Activated T-cell treated with anti-CD3 and anti-CD28 coated beads, Interleukin-2, amount 50 U/mL, for 72 hours (primary cell): ENCODE results near the gene MARK4. TPM values are rescaled to one million over a fixed set of nuclear protein-coding genes. Genes with fewer than 3 reads are reported as not detected.

Experiments
- ATAC-seq, 2 donors: fragments of 150-1000 bp; cut with Tn5 transposase; replicated peaks in 1 of 2; 2 replicates each; pipeline ENCODE4 v1.10.0; 2021; ENCODE audit warnings: moderate library complexity in 2 of 2, mild to moderate bottlenecking in 1 of 2
- DNase-seq, 2 donors: peaks; one replicate each; pipeline ENCODE4 v3.0.0; 2021 to 2022; ENCODE audit warnings: mixed read lengths in 1 of 2
- H3K27ac Mint-ChIP-seq: one replicate; pipeline ENCODE4 v1.8.0; 2022; ENCODE audit warnings: mild to moderate bottlenecking, moderate library complexity, mixed read lengths
- H3K27me3 Mint-ChIP-seq: one replicate; pipeline ENCODE4 v1.8.0; 2022; ENCODE audit warnings: low read depth, mixed read lengths
- H3K36me3 Mint-ChIP-seq, 2 donors: one replicate each; pipeline ENCODE4 v1.8.0; 2022; ENCODE audit warnings: mixed read lengths in 2 of 2, mild to moderate bottlenecking in 1 of 2; ENCODE audit not compliant: insufficient read depth in 2 of 2
- H3K4me1 Mint-ChIP-seq: one replicate; pipeline ENCODE4 v1.8.0; 2022; ENCODE audit warnings: low read depth, mixed read lengths
- H3K4me3 Mint-ChIP-seq, 2 donors: one replicate each; pipeline ENCODE4 v1.8.0; 2022; ENCODE audit warnings: mild to moderate bottlenecking in 2 of 2, mixed read lengths in 2 of 2, moderate library complexity in 2 of 2
- H3K9me3 Mint-ChIP-seq, 2 donors: one replicate each; pipeline ENCODE4 v1.8.0; 2022; ENCODE audit warnings: mixed read lengths in 2 of 2
- total RNA-seq, 2 donors: library from RNA; stranded (reverse); gene quantifications; one replicate each; pipeline ENCODE4 v1.2.3, GENCODE V29; 2022

The MARK4 gene
- total RNA-seq, 2 donors from 2014 or later, result 25.3 to 37.9 TPM

GRCh38 chr19:45293682-45294081 is 42.6 kb downstream of the MARK4 start:
- peaks cover 11% of the 10 kb centered on the region for H3K4me1 Mint-ChIP-seq
- H3K9me3 Mint-ChIP-seq, result no peaks in the 10 kb centered on the region
- DNase-seq (peak; percentile 25 to 30), ATAC-seq (peak; percentile 72 to 76)
- H3K27ac Mint-ChIP-seq, result no peak overlapping the region
- H3K36me3 Mint-ChIP-seq, result peaks cover 2 to 5% of the 10 kb centered on the region in 2 donors
- no peak overlapping the region for H3K4me3 Mint-ChIP-seq
- H3K27me3 Mint-ChIP-seq, result no peaks in the 10 kb centered on the region

GRCh38 chr19:45294291-45295029 is 43.4 kb downstream of the MARK4 start:
- DNase-seq, result no peak
- Mint-ChIP-seq H3K4me1 (peaks cover 11% of the 10 kb centered on the region), H3K4me3 (peak overlapping the region in 1 of 2 donors; percentile 15), H3K9me3 (no peaks in the 10 kb centered on the region), H3K27ac (no peak overlapping the region), H3K36me3 (peaks cover 0 to 5% of the 10 kb centered on the region in 2 donors), H3K27me3 (no peaks in the 10 kb centered on the region)
- ATAC-seq, result no peak

DNA sequence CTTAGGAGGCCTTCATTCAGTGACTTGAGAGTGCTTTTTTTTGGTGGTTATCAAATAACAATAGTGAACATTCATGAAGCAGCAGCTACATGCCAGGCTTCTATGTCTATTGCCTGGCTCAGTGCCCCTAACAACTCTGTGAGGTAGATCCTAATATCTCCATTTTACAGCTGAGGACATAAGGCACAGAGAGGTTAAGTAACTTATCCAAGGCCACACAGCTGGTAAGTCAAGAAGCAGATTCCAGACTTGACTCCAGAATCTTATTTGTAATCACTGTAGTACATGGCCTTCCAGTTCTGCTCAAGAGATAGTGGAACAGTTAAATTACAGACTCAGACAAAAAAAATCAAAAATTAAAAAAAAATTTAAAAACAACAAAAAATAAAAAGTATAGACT is 44.8 kb downstream of the MARK4 start:
- DNase-seq (no peak), ATAC-seq (no peak)
- H3K36me3 Mint-ChIP-seq, result peaks cover 0 to 4% of the 10 kb centered on the region in 2 donors
- H3K4me1 Mint-ChIP-seq, result peaks cover 11% of the 10 kb centered on the region
- H3K9me3 Mint-ChIP-seq, result no peaks in the 10 kb centered on the region
- H3K4me3 Mint-ChIP-seq, result no peak overlapping the region
- H3K27ac Mint-ChIP-seq, result no peak overlapping the region
- H3K27me3 Mint-ChIP-seq, result no peaks in the 10 kb centered on the region

- Mint-ChIP-seq H3K27me3 (no peaks in the 10 kb centered on the region), H3K36me3 (peaks cover 0 to 3% of the 10 kb centered on the region in 2 donors), H3K4me1 (peaks cover 11% of the 10 kb centered on the region), H3K27ac (no peak overlapping the region), H3K4me3 (no peak overlapping the region), H3K9me3 (no peaks in the 10 kb centered on the region)
- ATAC-seq (no peak), DNase-seq (no peak)
These were observed 45.3 kb downstream of the MARK4 start for GRCh38 chr19:45296355-45296754.

DNA sequence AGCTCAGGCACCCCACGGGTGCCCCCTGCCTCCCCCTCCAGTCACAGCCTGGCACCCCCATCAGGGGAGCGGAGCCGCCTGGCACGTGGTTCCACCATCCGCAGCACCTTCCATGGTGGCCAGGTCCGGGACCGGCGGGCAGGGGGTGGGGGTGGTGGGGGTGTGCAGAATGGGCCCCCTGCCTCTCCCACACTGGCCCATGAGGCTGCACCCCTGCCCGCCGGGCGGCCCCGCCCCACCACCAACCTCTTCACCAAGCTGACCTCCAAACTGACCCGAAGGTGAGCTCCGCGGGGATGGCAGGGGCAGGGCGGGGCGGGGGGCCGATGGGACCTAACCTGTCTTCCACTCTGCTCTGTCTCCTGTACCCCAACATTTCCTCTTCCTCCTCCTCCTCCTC is 46.6 kb downstream of the MARK4 start:
- H3K4me3 Mint-ChIP-seq, result no peak overlapping the region
- H3K9me3 Mint-ChIP-seq, result no peaks in the 10 kb centered on the region

DNA sequence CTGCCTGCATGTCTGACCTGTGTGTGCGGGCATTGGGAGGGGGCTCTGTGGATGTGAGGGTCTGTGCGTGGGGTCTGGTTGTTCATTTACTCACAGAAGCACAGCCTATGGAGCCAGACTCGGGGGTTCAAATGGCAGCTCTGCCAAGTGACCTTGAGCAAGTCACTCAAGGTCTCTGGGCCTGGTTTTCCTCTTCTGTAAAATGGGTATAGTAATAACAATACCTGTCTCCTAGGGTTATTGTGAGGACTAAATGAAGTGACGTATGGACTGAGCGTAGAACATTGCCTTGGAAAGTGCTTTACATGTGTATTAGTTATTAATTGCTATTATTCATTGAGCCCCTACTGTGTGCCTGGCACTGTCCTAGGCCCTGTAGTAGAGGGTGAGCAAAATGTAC is 47.2 kb downstream of the MARK4 start:
- no peaks in the 10 kb centered on the region for H3K36me3 Mint-ChIP-seq
- H3K4me3 Mint-ChIP-seq, result no peak overlapping the region
- H3K9me3 Mint-ChIP-seq, result no peaks in the 10 kb centered on the region
- peaks cover 11% of the 10 kb centered on the region for H3K4me1 Mint-ChIP-seq
- no peak for DNase-seq
- H3K27ac Mint-ChIP-seq, result no peak overlapping the region
- ATAC-seq, result no peak
- no peaks in the 10 kb centered on the region for H3K27me3 Mint-ChIP-seq

More for the DNA sequence above, 46.6 kb downstream of the MARK4 start:
- no peaks in the 10 kb centered on the region for H3K27me3 Mint-ChIP-seq
- H3K27ac Mint-ChIP-seq, result no peak overlapping the region
- no peak for ATAC-seq
- no peaks in the 10 kb centered on the region for H3K36me3 Mint-ChIP-seq
- DNase-seq, result no peak
- H3K4me1 Mint-ChIP-seq, result peaks cover 11% of the 10 kb centered on the region

DNA sequence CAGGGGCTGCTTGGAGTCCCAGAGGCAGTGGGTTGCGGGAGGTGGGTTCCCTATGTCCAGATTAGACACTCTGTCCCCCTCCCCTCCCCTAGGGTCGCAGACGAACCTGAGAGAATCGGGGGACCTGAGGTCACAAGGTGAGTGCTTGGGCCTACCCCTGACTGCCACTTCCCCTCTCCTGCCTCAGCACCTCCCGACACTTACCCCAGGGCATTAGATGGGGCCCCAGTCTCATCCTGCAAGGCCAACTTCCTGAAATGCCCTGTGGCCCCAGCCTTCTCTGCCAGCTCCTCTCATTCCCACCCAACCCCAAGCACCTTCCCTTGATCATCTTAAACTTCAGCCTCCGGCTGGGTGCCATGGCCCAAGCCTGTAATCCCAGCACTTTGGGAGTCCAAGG is 48.6 kb downstream of the MARK4 start:
- no peaks in the 10 kb centered on the region for H3K36me3 Mint-ChIP-seq
- no peaks in the 10 kb centered on the region for H3K27me3 Mint-ChIP-seq
- peaks cover 0 to 1% of the 10 kb centered on the region in 2 donors for H3K9me3 Mint-ChIP-seq
- ATAC-seq (no peak), DNase-seq (no peak)
- H3K4me3 Mint-ChIP-seq, result no peak overlapping the region
- no peaks in the 10 kb centered on the region for H3K4me1 Mint-ChIP-seq
- H3K27ac Mint-ChIP-seq, result no peak overlapping the region

DNA sequence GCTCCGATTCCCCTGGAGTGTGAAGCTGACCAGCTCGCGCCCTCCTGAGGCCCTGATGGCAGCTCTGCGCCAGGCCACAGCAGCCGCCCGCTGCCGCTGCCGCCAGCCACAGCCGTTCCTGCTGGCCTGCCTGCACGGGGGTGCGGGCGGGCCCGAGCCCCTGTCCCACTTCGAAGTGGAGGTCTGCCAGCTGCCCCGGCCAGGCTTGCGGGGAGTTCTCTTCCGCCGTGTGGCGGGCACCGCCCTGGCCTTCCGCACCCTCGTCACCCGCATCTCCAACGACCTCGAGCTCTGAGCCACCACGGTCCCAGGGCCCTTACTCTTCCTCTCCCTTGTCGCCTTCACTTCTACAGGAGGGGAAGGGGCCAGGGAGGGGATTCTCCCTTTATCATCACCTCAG is 51.3 kb downstream of the MARK4 start:
- ATAC-seq (no peak), DNase-seq (no peak)
- H3K4me3 Mint-ChIP-seq, result no peak overlapping the region
- H3K9me3 Mint-ChIP-seq, result peaks cover 0 to 1% of the 10 kb centered on the region in 2 donors
- H3K36me3 Mint-ChIP-seq, result no peaks in the 10 kb centered on the region
- no peaks in the 10 kb centered on the region for H3K27me3 Mint-ChIP-seq
- H3K27ac Mint-ChIP-seq, result no peak overlapping the region
- H3K4me1 Mint-ChIP-seq, result no peaks in the 10 kb centered on the region

DNA sequence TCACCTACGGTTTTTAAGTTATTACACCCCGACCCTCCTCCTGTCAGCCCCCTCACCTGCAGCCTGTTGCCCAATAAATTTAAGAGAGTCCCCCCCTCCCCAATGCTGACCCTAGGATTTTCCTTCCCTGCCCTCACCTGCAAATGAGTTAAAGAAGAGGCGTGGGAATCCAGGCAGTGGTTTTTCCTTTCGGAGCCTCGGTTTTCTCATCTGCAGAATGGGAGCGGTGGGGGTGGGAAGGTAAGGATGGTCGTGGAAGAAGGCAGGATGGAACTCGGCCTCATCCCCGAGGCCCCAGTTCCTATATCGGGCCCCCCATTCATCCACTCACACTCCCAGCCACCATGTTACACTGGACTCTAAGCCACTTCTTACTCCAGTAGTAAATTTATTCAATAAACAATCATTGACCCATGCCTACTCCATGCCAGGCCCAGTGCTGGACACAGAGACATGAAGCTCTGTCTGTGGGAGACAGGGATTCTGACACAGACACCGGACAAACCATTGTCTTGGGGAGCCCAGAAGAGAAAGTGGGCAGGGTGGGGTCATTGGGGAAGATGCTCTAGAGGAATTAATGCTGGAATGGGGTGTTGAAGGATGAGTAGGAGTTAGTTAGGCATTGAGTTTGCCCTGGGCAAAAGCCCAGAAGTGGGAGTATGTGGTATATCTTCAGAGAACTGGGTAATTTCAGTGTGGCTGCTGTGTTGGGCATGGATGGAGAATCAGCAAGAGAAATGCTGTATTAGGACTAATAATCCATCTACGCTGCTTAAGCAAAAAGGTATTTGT is 52.4 kb downstream of the MARK4 start:
- Mint-ChIP-seq H3K9me3 (peaks cover 0 to 1% of the 10 kb centered on the region in 2 donors), H3K27ac (no peak overlapping the region), H3K27me3 (no peaks in the 10 kb centered on the region), H3K4me3 (no peak overlapping the region), H3K36me3 (no peaks in the 10 kb centered on the region), H3K4me1 (no peaks in the 10 kb centered on the region)
- ATAC-seq, result no peak
- no peak for DNase-seq

DNA sequence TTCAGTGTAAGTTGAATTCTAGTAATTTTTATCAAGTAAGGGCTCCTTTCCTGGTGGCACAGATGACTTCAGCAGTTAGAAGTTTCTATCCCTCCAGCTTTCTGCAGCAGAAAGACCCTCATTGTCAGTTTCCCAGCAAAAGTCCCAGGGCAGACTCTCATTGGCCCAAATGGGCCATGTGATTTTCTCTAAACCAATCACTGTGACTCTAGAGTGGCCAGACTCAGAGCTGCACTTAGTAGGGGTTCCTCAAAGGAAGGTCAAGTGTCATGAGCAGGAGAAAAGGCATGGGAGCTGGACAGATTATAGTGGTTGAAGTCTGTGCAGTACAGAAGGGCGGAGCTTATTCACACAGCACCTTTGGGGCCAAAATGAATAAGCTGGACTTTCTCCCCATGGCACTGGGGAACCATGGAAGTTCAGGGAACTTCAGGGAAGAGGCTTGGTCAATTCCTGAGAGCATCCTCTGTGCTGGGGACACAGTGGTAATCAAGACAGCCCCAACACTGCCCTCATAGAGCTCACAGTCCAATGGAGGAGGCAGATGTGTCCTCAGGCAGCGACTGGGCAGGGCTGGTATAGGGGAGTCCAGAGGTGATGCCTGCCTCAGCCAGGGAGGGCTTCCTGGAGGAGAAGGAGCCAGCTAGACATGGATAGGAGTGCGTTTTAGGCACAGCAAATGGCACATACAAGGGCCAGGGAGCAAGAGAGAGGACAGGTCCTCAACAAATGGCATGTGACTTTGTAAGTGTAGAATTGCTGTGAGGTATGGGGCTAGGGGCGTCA is 53.3 kb downstream of the MARK4 start:
- H3K9me3 Mint-ChIP-seq, result peaks cover 0 to 1% of the 10 kb centered on the region in 2 donors
- no peaks in the 10 kb centered on the region for H3K36me3 Mint-ChIP-seq
- H3K4me1 Mint-ChIP-seq, result no peaks in the 10 kb centered on the region
- no peak for ATAC-seq
- DNase-seq, result no peak
- no peaks in the 10 kb centered on the region for H3K27me3 Mint-ChIP-seq
- no peak overlapping the region for H3K27ac Mint-ChIP-seq
- no peak overlapping the region for H3K4me3 Mint-ChIP-seq

- Mint-ChIP-seq H3K9me3 (peaks cover 0 to 1% of the 10 kb centered on the region in 2 donors), H3K4me3 (no peak overlapping the region), H3K36me3 (no peaks in the 10 kb centered on the region), H3K27me3 (no peaks in the 10 kb centered on the region), H3K27ac (no peak overlapping the region), H3K4me1 (no peaks in the 10 kb centered on the region)
- ATAC-seq (no peak), DNase-seq (no peak)
These were observed 53.9 kb downstream of the MARK4 start for GRCh38 chr19:45305007-45305406.

DNA sequence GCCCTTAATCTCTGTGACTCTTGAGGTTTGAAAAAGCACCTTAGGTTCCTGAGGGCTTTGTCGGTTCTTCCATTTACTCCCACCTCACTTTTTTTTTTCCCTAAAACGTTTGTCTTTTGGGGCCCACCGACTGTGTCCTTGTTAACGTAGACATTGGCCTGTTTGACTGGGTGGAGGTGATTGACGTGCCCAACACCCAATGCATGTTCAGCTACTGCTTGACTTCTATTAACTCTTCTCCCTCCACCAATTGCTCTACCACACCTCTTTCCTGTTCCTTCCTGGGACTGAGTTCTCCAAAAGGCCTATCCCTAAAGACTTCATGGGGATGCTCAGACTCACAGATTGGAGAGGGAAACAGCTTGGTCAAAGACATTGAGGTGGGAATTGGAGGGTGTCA is 54.4 kb downstream of the MARK4 start:
- ATAC-seq, result no peak
- Mint-ChIP-seq H3K27me3 (no peaks in the 10 kb centered on the region), H3K36me3 (no peaks in the 10 kb centered on the region), H3K27ac (no peak overlapping the region), H3K4me3 (no peak overlapping the region), H3K4me1 (no peaks in the 10 kb centered on the region), H3K9me3 (peaks cover 0 to 1% of the 10 kb centered on the region in 2 donors)
- no peak for DNase-seq

- Mint-ChIP-seq H3K36me3 (no peaks in the 10 kb centered on the region), H3K27ac (no peak overlapping the region), H3K27me3 (no peaks in the 10 kb centered on the region), H3K9me3 (peaks cover 0 to 1% of the 10 kb centered on the region in 2 donors), H3K4me1 (no peaks in the 10 kb centered on the region), H3K4me3 (no peak overlapping the region)
- no peak for DNase-seq
- ATAC-seq, result no peak
These were observed 55.0 kb downstream of the MARK4 start for GRCh38 chr19:45306040-45306439.
